Activated naive CD8-positive, alpha-beta T cell treated with anti-CD3 and anti-CD28 coated beads for 36 hours (primary cell): ENCODE measurements around the gene AHSA1. TPM values are rescaled to one million over a fixed set of nuclear protein-coding genes. Genes with fewer than 3 reads are reported as not detected.

Experiments used
- DNase-seq: peaks from one replicate; pipeline ENCODE4 v3.0.0; 2021
- H3K27ac Mint-ChIP-seq: one replicate; pipeline ENCODE4 v1.8.0; 2022; ENCODE audit warnings: mild to moderate bottlenecking, moderate library complexity, mixed read lengths
- H3K27me3 Mint-ChIP-seq: one replicate; pipeline ENCODE4 v1.8.0; 2022; ENCODE audit warnings: mild to moderate bottlenecking, mixed read lengths
- H3K36me3 Mint-ChIP-seq: one replicate; pipeline ENCODE4 v1.8.0; 2021; ENCODE audit warnings: mild to moderate bottlenecking, mixed read lengths
- H3K4me1 Mint-ChIP-seq: one replicate; pipeline ENCODE4 v1.8.0; 2021; ENCODE audit warnings: mixed read lengths
- H3K4me3 Mint-ChIP-seq: one replicate; pipeline ENCODE4 v1.8.0; 2022; ENCODE audit warnings: mild to moderate bottlenecking, moderate library complexity, mixed read lengths
- H3K9me3 Mint-ChIP-seq: one replicate; pipeline ENCODE4 v1.8.0; 2022; ENCODE audit warnings: mixed read lengths
- total RNA-seq, 2 experiments: library from RNA; stranded (reverse); gene quantifications; one replicate each; pipeline ENCODE4 v1.2.3, GENCODE V29; 2021

The AHSA1 gene
- total RNA-seq, 2 experiments from 2014 or later, result 381 to 390 TPM

- Mint-ChIP-seq H3K9me3 (no peaks in the 10 kb centered on the region), H3K27ac (no peak overlapping the region), H3K4me3 (no peak overlapping the region), H3K27me3 (no peaks in the 10 kb centered on the region), H3K4me1 (no peaks in the 10 kb centered on the region), H3K36me3 (no peaks in the 10 kb centered on the region)
- no peak for DNase-seq
Measured at GRCh38 chr14:77488558-77488957, 30.7 kb downstream of the AHSA1 start.

GRCh38 chr14:77489041-77489440, 31.1 kb downstream of the AHSA1 start:
- no peaks in the 10 kb centered on the region for H3K36me3 Mint-ChIP-seq
- H3K4me1 Mint-ChIP-seq, result no peaks in the 10 kb centered on the region
- no peaks in the 10 kb centered on the region for H3K27me3 Mint-ChIP-seq
- no peak overlapping the region for H3K4me3 Mint-ChIP-seq
- no peaks in the 10 kb centered on the region for H3K9me3 Mint-ChIP-seq
- no peak for DNase-seq
- no peak overlapping the region for H3K27ac Mint-ChIP-seq

GRCh38 chr14:77490347-77490986, 32.6 kb downstream of the AHSA1 start:
- Mint-ChIP-seq H3K27ac (no peak overlapping the region), H3K4me1 (no peaks in the 10 kb centered on the region), H3K4me3 (no peak overlapping the region), H3K36me3 (no peaks in the 10 kb centered on the region), H3K27me3 (no peaks in the 10 kb centered on the region), H3K9me3 (no peaks in the 10 kb centered on the region)
- no peak for DNase-seq

- no peaks in the 10 kb centered on the region for H3K9me3 Mint-ChIP-seq
- H3K4me1 Mint-ChIP-seq, result no peaks in the 10 kb centered on the region
- no peak for DNase-seq
- no peak overlapping the region for H3K4me3 Mint-ChIP-seq
- no peaks in the 10 kb centered on the region for H3K36me3 Mint-ChIP-seq
- H3K27ac Mint-ChIP-seq, result no peak overlapping the region
- peaks cover 6% of the 10 kb centered on the region for H3K27me3 Mint-ChIP-seq
Measured at GRCh38 chr14:77491056-77491455, 33.2 kb downstream of the AHSA1 start.

- DNase-seq, result no peak
- Mint-ChIP-seq H3K27me3 (peaks cover 39% of the 10 kb centered on the region), H3K9me3 (no peaks in the 10 kb centered on the region), H3K27ac (no peak overlapping the region), H3K4me1 (peaks cover 4% of the 10 kb centered on the region), H3K4me3 (no peak overlapping the region), H3K36me3 (no peaks in the 10 kb centered on the region)
Measured at GRCh38 chr14:77495334-77495733, 37.4 kb downstream of the AHSA1 start.

DNA sequence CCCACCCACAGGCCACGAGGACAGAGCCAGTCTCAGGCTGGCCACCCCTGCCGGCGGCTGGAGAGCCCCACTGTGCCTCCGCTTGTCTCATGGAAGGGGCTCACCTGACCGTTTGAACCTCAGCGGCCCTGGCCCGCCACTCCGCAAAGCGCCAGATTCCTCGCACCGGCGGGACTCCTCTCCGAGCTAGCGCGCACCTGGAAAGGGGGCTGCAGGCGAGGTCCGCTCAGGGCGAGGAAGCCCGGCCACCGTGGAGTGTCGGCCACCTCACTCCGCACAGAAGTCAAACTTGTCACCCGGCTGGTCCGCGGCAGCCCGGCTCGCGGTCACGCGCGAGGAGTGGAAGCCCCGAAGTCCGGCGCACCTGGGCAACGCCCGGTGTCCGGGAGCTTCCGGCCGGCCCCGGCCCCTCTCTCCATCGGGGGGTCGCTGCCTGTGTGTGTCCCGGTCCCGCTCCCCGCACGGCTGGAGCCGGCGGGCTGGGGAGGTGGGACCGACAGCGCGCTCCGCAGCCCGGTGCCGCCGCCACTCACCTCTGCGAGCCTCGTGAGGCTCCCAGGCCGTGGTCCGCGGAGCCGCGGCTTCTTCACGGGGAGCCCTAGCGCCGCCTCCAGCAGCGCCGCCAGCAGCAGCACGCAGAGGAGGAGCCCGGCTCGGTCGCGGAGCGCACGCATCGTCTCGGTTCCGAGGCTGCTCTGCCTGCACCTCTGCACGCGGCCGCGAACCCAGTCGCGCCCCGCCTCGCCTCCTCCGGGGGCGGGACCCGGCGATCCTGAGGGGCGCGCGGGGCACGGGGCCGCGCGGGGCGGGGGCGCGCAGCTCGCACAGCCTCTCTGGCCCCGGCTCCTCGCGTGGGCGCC, 40.5 kb downstream of the AHSA1 start, which contains the start of gene ISM2:
Gene ISM2 (minus strand): TSS at position 697 of the 860 bp plus-strand sequence. CDS start 23 bp downstream, at position 674.
- Mint-ChIP-seq H3K4me1 (peaks cover 4% of the 10 kb centered on the region), H3K27me3 (peaks cover 50% of the 10 kb centered on the region), H3K36me3 (peaks cover 4% of the 10 kb centered on the region), H3K9me3 (peaks cover 5% of the 10 kb centered on the region), H3K4me3 (peak within 1 kb of the TSS; percentile 50), H3K27ac (no peak within 1 kb of the TSS)
- DNase-seq, result peak; percentile 68

DNA sequence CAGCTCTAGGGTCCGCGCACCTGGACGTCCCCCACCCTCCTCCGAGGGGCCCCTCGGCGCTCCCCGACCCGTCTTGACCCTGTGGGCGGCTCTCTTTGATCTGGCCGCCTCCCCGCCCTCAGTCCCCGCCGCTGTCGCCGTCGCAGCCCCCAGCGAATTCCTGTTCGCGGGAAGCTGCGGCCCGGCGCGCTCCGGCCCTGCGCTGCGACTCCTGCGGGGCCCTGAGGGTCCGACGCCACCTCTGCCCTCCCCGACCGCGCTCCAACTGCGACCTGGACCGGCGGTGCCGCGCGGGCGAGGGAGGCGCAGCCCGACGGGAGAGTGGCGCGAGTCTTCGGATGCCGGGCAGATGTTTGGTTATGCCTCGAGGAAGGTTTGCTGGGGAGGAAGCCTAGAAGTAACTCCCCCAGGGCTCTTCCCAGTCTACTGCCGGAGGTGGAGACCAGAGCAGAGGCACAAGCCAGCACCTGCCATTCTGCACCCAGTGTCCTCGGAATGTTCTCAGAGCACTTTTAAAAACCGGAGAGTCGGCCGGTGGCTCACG, 41.2 kb downstream of the AHSA1 start:
- peak overlapping the region; percentile 50 for H3K4me3 Mint-ChIP-seq
- peaks cover 4% of the 10 kb centered on the region for H3K4me1 Mint-ChIP-seq
- DNase-seq, result no peak
- peaks cover 50% of the 10 kb centered on the region for H3K27me3 Mint-ChIP-seq
- H3K27ac Mint-ChIP-seq, result no peak overlapping the region
- H3K9me3 Mint-ChIP-seq, result peaks cover 6% of the 10 kb centered on the region
- peaks cover 5% of the 10 kb centered on the region for H3K36me3 Mint-ChIP-seq

- peaks cover 12% of the 10 kb centered on the region for H3K36me3 Mint-ChIP-seq
- peaks cover 34% of the 10 kb centered on the region for H3K27me3 Mint-ChIP-seq
- no peak for DNase-seq
- peaks cover 4% of the 10 kb centered on the region for H3K4me1 Mint-ChIP-seq
- peaks cover 6% of the 10 kb centered on the region for H3K9me3 Mint-ChIP-seq
- no peak overlapping the region for H3K4me3 Mint-ChIP-seq
- H3K27ac Mint-ChIP-seq, result no peak overlapping the region
Measured at GRCh38 chr14:77502109-77502782, 44.4 kb downstream of the AHSA1 start.

DNA sequence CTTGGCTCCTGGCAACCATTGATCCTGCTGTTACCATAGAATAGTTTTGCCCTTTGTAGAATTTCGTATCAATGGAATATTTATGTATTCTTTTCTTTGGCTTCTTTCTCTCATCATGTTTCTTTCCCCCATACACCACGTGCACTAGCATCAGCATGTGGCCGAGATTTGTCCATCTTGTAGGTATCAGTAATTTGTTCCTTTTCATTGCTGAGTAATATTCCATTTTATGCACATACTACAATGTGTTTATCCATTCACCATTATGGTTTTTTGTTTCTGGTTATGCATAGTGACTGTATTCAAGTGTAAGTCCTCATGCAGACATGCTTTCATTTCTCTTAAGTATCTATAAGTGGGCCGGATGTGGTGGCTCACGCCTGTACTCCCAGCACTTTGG, 45.2 kb downstream of the AHSA1 start:
- Mint-ChIP-seq H3K27ac (no peak overlapping the region), H3K27me3 (peaks cover 25% of the 10 kb centered on the region)
- DNase-seq, result no peak

DNA sequence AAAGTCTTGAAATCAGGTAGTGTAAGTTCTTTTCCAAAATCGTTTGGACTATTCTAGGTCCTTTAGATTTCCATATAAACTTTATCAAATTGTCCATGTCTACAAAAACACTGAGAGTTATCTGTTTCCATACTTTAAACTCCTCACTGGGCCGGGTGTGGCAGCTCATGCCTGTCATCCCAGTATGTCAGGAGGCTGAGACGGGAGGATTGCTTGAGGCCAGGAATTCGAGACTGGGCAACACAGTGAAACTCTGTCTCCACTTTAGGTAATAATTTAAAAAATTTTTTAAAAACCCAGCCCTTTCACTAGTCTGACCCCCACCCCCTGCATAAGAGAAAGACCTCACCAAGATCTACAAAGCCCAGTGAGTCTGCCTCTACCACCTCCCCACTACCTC, 47.1 kb downstream of the AHSA1 start:
- no peak for DNase-seq
- Mint-ChIP-seq H3K9me3 (peaks cover 6% of the 10 kb centered on the region), H3K27ac (no peak overlapping the region), H3K4me1 (no peaks in the 10 kb centered on the region), H3K36me3 (peaks cover 19% of the 10 kb centered on the region), H3K27me3 (peaks cover 15% of the 10 kb centered on the region), H3K4me3 (no peak overlapping the region)

More for the DNA sequence above, 45.2 kb downstream of the AHSA1 start:
- Mint-ChIP-seq H3K36me3 (peaks cover 16% of the 10 kb centered on the region), H3K9me3 (peaks cover 6% of the 10 kb centered on the region), H3K4me1 (no peaks in the 10 kb centered on the region), H3K4me3 (no peak overlapping the region)

DNA sequence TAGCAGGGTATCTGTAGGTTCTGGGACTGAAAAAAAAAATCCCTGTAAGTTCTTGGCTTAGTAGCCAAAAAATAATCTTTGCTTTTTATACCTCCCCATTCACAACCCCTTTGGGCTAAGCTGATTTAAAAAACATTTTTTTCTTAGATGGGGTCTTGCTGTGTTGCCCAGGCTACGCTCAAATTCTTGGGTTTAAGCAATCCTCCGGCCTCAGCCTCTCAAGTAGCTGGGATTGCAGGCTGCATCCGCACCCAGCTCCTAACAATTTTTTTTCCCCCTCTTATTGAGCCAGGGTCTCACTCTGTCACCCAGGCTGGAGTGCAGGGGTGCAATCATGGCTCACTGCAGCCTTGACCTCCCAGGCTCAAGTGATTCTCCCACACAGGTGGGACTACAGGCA, 49.9 kb downstream of the AHSA1 start:
- H3K4me3 Mint-ChIP-seq, result no peak overlapping the region
- no peak overlapping the region for H3K27ac Mint-ChIP-seq
- no peaks in the 10 kb centered on the region for H3K27me3 Mint-ChIP-seq
- H3K4me1 Mint-ChIP-seq, result no peaks in the 10 kb centered on the region
- H3K36me3 Mint-ChIP-seq, result peaks cover 35% of the 10 kb centered on the region
- peaks cover 6% of the 10 kb centered on the region for H3K9me3 Mint-ChIP-seq
- DNase-seq, result no peak

- DNase-seq, result no peak
- Mint-ChIP-seq H3K36me3 (peaks cover 31% of the 10 kb centered on the region), H3K4me1 (no peaks in the 10 kb centered on the region), H3K27me3 (no peaks in the 10 kb centered on the region), H3K27ac (no peak overlapping the region), H3K4me3 (no peak overlapping the region), H3K9me3 (peaks cover 2% of the 10 kb centered on the region)
Measured at GRCh38 chr14:77508249-77508648, 50.4 kb downstream of the AHSA1 start.

DNA sequence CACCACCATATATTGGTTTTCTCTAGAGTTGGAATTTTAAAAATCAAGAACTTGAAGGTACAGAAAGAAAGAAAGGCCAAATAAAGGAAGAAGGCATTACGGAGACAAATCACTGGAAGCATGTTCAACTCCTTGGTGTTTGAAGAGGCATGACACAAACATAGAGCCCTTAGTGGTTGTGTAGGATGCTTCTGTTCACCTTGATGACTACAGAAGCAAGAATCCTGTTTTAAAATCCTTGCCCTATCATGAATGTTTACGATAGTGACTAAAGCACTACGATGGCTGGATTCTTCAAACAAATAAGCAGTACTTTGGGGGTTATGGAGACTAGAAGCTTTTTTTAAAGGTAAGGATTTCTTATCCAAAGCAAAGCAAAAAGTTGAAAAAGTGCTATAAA, 51.0 kb downstream of the AHSA1 start:
- no peak for DNase-seq
- H3K27ac Mint-ChIP-seq, result no peak overlapping the region

GRCh38 chr14:77509366-77509765, 51.5 kb downstream of the AHSA1 start:
- no peaks in the 10 kb centered on the region for H3K9me3 Mint-ChIP-seq
- H3K27ac Mint-ChIP-seq, result no peak overlapping the region
- DNase-seq, result no peak
- H3K4me3 Mint-ChIP-seq, result no peak overlapping the region
- H3K36me3 Mint-ChIP-seq, result peaks cover 29% of the 10 kb centered on the region
- H3K4me1 Mint-ChIP-seq, result no peaks in the 10 kb centered on the region
- H3K27me3 Mint-ChIP-seq, result no peaks in the 10 kb centered on the region

More for the DNA sequence above, 51.0 kb downstream of the AHSA1 start:
- H3K9me3 Mint-ChIP-seq, result no peaks in the 10 kb centered on the region
- peaks cover 29% of the 10 kb centered on the region for H3K36me3 Mint-ChIP-seq
- no peaks in the 10 kb centered on the region for H3K27me3 Mint-ChIP-seq
- no peak overlapping the region for H3K4me3 Mint-ChIP-seq
- H3K4me1 Mint-ChIP-seq, result no peaks in the 10 kb centered on the region
